ENCODE data around the gene EED. TPM values are rescaled to one million over a fixed set of nuclear protein-coding genes. Genes with fewer than 3 reads are reported as not detected.

EED gene
- total RNA-seq, 4 donors from 2014 or later, result 15.7 to 26.4 (median 20.7) TPM

DNA sequence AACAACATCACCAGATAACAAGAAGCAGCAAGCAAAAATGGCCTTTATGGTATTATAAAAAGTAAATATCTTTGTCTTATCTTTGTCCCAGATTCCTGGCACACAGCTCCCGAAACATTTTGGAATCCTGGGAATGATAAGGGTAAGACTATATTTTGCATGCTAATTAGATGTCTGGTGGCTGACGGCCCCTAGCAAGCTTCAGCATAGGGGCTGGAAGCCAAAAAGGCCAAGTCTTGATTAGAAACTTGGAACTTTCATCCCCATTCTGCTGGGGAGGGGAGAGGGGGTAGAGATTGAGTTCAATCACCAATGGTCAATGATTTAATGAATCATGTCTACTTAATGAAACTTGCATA, 38.2 kb upstream of the EED start:
- no peak overlapping the region for H3K4me3 ChIP-seq
- no peaks in the 10 kb centered on the region for H3K9me3 ChIP-seq
- no peaks in the 10 kb centered on the region for H3K27me3 ChIP-seq
- no peak overlapping the region for H3K27ac ChIP-seq
- H3K4me1 ChIP-seq, result no peaks in the 10 kb centered on the region
- TF ChIP-seq POLR2A (IDR thresholded peaks at IDR 0.05), result no peak
- TF ChIP-seq, protein P1, sequence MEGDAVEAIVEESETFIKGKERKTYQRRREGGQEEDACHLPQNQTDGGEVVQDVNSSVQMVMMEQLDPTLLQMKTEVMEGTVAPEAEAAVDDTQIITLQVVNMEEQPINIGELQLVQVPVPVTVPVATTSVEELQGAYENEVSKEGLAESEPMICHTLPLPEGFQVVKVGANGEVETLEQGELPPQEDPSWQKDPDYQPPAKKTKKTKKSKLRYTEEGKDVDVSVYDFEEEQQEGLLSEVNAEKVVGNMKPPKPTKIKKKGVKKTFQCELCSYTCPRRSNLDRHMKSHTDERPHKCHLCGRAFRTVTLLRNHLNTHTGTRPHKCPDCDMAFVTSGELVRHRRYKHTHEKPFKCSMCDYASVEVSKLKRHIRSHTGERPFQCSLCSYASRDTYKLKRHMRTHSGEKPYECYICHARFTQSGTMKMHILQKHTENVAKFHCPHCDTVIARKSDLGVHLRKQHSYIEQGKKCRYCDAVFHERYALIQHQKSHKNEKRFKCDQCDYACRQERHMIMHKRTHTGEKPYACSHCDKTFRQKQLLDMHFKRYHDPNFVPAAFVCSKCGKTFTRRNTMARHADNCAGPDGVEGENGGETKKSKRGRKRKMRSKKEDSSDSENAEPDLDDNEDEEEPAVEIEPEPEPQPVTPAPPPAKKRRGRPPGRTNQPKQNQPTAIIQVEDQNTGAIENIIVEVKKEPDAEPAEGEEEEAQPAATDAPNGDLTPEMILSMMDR (IDR thresholded peaks at IDR 0.05), result no peak
- no peak for DNase-seq
- H3K36me3 ChIP-seq, result no peaks in the 10 kb centered on the region

DNA sequence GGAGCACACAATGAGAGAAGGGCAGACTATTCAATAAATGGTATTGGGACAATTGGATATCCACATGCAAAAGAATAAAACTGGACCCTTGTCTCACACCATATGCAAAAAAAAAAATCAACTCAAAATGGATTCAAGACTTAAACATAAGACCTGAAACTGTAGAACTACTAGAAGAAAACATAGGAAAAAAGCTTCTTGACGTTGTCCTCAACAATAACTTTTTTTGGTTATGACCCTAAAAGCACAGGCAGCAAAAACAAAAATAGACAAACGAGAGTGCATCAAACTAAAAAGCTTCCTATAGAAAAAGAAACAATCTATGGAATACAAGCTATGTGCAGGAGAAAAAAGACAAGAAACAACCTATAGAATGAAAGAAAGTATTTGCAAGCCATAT, 37.1 kb upstream of the EED start:
- no peak for DNase-seq
- TF ChIP-seq, protein P1 (IDR thresholded peaks at IDR 0.05), result no peak
- no peak for TF ChIP-seq POLR2A (IDR thresholded peaks at IDR 0.05)
- Histone ChIP-seq H3K36me3 (no peaks in the 10 kb centered on the region), H3K27ac (no peak overlapping the region), H3K4me3 (no peak overlapping the region), H3K27me3 (no peaks in the 10 kb centered on the region), H3K4me1 (no peaks in the 10 kb centered on the region), H3K9me3 (no peaks in the 10 kb centered on the region)

DNA sequence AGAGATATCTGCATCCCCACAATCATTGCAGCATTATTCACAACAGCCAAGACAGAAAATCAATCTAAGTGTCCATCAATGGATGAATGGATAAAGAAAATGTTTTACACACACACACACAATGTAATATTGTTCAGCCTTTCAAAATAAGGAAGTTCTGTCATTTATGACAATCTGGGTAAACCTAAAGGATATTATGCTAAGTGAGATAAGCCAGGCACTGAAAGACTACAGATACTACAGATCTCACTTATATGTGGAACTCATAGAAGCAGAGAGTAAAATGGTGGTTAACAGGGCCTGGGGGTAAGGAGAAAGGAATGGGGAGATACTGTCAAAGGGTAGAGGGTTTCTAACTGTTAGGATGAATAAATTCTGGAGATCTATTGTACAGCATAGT, 36.0 kb upstream of the EED start:
- no peak overlapping the region for H3K27ac ChIP-seq
- no peaks in the 10 kb centered on the region for H3K27me3 ChIP-seq
- no peaks in the 10 kb centered on the region for H3K36me3 ChIP-seq
- no peak for DNase-seq
- no peak overlapping the region for H3K4me3 ChIP-seq
- no peaks in the 10 kb centered on the region for H3K9me3 ChIP-seq
- TF ChIP-seq, protein P1 (IDR thresholded peaks at IDR 0.05), result no peak
- no peak for TF ChIP-seq POLR2A (IDR thresholded peaks at IDR 0.05)
- no peaks in the 10 kb centered on the region for H3K4me1 ChIP-seq

GRCh38 chr11:86209806-86210657, 34.5 kb upstream of the EED start:
- Histone ChIP-seq H3K27ac (no peak overlapping the region), H3K9me3 (no peaks in the 10 kb centered on the region), H3K27me3 (no peaks in the 10 kb centered on the region), H3K4me3 (no peak overlapping the region), H3K36me3 (no peaks in the 10 kb centered on the region), H3K4me1 (no peaks in the 10 kb centered on the region)
- TF ChIP-seq POLR2A (IDR thresholded peaks at IDR 0.05), result no peak
- TF ChIP-seq, protein P1 (IDR thresholded peaks at IDR 0.05), result no peak
- DNase-seq, result no peak

DNA sequence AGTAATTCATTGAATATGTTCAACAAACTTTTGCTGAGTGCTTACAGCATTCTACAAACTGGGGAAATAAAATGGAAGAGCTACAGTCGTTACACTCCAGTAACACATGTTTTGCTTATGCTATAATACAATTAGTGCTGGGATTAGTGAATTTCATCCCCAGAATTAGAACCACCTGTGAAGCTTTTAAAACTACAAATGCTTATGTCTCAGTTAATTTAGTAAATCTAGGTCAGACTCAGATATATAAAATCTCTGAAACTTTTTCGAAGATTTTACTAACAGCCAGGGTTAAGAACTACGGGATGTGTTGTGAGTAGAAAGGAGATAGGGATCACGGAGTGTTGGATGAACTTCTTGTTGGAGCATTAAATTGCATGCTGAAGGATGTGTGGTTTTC, 33.7 kb upstream of the EED start:
- Histone ChIP-seq H3K4me3 (no peak overlapping the region), H3K36me3 (no peaks in the 10 kb centered on the region), H3K27me3 (no peaks in the 10 kb centered on the region), H3K27ac (no peak overlapping the region), H3K9me3 (no peaks in the 10 kb centered on the region), H3K4me1 (no peaks in the 10 kb centered on the region)
- TF ChIP-seq POLR2A (IDR thresholded peaks at IDR 0.05), result no peak
- TF ChIP-seq, protein P1 (IDR thresholded peaks at IDR 0.05), result no peak
- no peak for DNase-seq

Data from Peyer's patch (tissue), 4 donors.